HG03159 (cell line): ENCODE results near the gene CLEC14A.

Source experiments
- ATAC-seq: cut with Tn5 transposase; IDR thresholded peaks from one replicate; pipeline ENCODE4 v1.9.1; 2021; ENCODE audit warnings: mild to moderate bottlenecking, moderate library complexity; ENCODE audit not compliant: unreplicated experiment

The CLEC14A gene

GRCh38 chr14:38206689-38207376, 49.1 kb downstream of the CLEC14A start:
- no peak for ATAC-seq

- no peak for ATAC-seq
Observed at GRCh38 chr14:38205949-38206665, 49.8 kb downstream of the CLEC14A start.

GRCh38 chr14:38205119-38205813, 50.6 kb downstream of the CLEC14A start:
- no peak for ATAC-seq

- no peak for ATAC-seq
Observed at GRCh38 chr14:38204719-38205115, 51.2 kb downstream of the CLEC14A start.
